Activated CD8-positive, alpha-beta memory T cell treated with anti-CD3 and anti-CD28 coated beads, Interleukin-2, amount 50 U/mL, for 48 hours (primary cell): ENCODE measurements around the gene AKT1S1.

Source experiments
- DNase-seq: peaks from one replicate; pipeline ENCODE4 v3.0.0-alpha.2; 2020

AKT1S1 gene

GRCh38 chr19:49866933-49867782 lies 10.0 kb downstream of the AKT1S1 start, which contains the start of gene PNKP:
PNKP (minus strand) TSS chr19:49867576; CDS start chr19:49867204, 372 bp downstream.
- peak; percentile 97 for DNase-seq

GRCh38 chr19:49864890-49865289 lies 12.3 kb downstream of the AKT1S1 start:
- no peak for DNase-seq

GRCh38 chr19:49863935-49864320 lies 13.2 kb downstream of the AKT1S1 start:
- no peak for DNase-seq

GRCh38 chr19:49863254-49863934 lies 13.8 kb downstream of the AKT1S1 start:
- no peak for DNase-seq

- DNase-seq = peak; percentile 59
Measured at GRCh38 chr19:49862391-49863253, 14.5 kb downstream of the AKT1S1 start.

GRCh38 chr19:49861541-49862378 lies 15.4 kb downstream of the AKT1S1 start:
- DNase-seq = peak; percentile 54

- no peak for DNase-seq
Measured at GRCh38 chr19:49861107-49861506, 16.0 kb downstream of the AKT1S1 start.

GRCh38 chr19:49860336-49861102 lies 16.6 kb downstream of the AKT1S1 start:
- DNase-seq = no peak

- no peak for DNase-seq
Measured at GRCh38 chr19:49859682-49860335, 17.3 kb downstream of the AKT1S1 start.

GRCh38 chr19:49858088-49858985 lies 18.8 kb downstream of the AKT1S1 start:
- no peak for DNase-seq

- no peak for DNase-seq
Measured at GRCh38 chr19:49857838-49858087, 19.4 kb downstream of the AKT1S1 start.

GRCh38 chr19:49857061-49857837 lies 19.9 kb downstream of the AKT1S1 start:
- DNase-seq = no peak

- DNase-seq = no peak
Measured at GRCh38 chr19:49856574-49857021, 20.6 kb downstream of the AKT1S1 start.

GRCh38 chr19:49855676-49856573 lies 21.2 kb downstream of the AKT1S1 start:
- DNase-seq = no peak

- no peak for DNase-seq
Measured at GRCh38 chr19:49855277-49855675, 21.9 kb downstream of the AKT1S1 start.

GRCh38 chr19:49854378-49855263 lies 22.5 kb downstream of the AKT1S1 start:
- peak; percentile 54 for DNase-seq

- DNase-seq = no peak
Measured at GRCh38 chr19:49853852-49854377, 23.2 kb downstream of the AKT1S1 start.
